Stimulated activated CD4-positive, alpha-beta T cell treated with anti-CD3 and anti-CD28 coated beads, Interleukin-15, amount 100 ng/mL, for 24 hours (primary cell): Measurements from ENCODE around the gene CSF1R.
"Not testable (repeated sequence)": the region's sequence is repeated elsewhere in the genome, so short reads cannot be mapped to it uniquely, and the experiment has no call there.

Experiments used
- DNase-seq: peaks from one replicate; pipeline ENCODE4 v3.0.0-alpha.2; 2020

The CSF1R gene

DNA sequence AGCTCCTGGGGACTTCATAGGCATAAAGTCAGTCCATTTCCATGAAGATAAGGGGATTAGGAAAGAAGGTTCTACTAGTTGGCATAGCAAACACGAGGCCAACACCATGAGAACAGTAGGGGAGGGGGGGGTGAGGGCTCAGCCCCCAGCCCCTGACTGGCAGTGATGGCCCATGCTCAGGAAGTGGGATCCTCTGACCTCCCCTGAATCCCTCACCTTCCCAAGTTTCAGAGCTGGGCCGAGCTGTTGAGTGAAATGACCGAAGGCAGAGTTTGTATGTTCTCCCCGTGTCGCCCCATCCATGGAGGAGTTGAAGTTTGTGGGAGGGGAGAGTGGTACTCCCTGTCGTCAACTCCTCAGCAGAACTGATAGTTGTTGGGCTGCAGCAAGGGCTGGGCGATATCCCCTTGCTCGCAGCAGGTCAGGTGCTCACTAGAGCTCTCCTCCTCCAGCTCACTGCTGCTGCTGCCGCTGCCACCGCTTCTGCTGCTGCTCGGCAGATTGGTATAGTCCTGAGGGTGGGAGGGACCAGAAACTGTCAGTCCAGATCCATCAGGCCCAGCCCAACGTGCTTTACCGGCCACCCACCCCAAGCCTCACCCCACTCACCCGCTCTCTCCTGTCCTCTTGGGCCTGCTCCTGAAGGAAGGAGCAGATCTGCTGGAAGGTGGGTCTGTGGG, 32.5 kb downstream of the CSF1R start:
- DNase-seq, result no peak

DNA sequence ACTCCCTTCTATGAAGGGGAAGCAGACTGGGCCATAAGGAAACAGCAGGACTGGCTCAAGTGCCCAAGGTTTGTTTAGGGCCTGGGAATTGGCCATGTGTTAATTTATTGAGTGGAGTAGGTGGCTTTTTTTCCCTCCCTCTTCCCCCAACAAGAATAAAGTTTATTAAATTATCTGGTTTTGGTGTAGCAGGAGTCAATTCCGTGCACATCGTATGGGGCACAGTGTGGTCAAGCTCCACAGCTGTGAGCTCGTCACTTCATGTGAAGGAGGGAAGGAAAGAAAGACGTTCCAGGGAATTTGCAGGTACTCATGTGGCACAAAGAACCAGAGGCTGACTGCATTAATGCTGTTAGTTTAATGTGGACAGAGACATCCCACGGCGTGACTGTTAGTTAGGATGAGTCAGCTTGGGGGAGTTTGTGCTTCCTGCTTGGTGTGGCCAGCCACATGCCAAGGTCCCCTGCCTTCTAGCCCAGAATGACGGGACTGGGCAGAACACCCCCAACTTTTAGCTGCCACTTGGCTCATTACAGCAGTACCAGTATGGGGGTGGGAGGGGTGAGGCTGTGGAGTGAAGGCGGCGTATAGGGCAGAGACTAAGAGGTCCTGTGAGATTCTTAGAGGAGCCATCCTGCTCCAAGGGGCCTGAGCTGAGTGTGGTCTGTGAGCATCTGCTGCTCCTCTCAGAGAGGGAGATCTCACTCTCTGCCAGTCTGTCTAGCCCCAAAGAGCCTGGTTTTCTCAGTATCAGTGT, 33.2 kb downstream of the CSF1R start:
- no peak for DNase-seq

DNA sequence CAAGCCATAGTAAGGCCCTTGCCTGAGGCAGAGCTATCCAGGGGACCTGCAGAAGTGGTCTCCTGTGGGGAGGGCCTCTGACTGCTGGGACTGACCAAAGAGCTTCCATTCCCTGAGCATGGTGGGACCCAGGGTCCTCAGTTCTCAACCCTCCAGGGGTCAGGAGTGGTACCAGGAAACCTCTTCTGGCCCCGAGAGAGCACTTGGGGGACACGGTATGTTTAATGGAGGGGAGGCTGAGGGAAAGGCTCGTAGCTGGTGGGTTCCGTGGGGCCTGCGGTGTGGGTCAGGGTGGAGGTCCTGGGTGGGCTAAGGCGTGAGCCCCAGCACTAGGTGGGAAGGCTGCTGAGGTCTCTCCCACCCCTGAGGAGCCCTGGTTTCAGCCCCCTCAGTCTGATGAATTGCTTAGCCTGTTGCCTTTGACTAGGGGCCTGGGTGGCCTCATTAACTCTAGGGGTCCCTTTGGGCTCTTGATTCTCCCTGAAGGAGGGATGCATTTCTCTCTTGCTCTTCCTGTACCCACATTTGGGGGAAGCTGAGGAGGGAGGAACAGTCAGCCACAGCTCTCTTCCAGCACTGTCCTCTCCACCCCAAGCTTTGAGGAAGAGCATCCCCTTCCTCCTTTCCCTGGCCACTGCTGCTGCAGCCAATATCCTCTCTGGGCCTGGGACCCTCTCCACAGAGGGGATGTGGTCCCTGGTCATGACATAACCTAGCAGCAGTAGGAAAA, 34.0 kb downstream of the CSF1R start:
- DNase-seq, result no peak

DNA sequence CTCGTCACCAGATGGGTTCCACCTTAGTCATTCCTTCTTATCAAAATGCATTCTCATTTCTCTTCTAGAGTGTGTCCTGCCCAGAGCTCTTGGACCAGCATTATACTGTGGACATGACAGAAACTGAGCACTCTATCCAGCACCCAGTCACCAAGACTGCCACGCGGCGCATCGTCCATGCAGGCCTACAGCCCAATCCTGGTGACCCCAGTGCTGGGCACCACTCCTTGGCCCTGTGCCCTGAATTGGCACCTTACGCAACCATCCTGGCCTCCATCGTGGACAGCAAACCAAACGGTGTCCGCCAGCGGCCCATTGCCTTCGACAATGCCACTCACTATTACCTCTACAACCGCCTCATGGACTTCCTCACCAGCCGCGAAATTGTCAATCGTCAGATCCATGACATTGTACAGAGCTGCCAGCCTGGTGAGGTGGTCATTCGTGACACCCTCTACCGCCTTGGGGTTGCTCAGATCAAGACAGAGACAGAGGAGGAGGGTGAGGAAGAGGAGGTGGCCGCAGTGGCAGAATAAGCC, 34.6 kb downstream of the CSF1R start:
- DNase-seq, result no peak

DNA sequence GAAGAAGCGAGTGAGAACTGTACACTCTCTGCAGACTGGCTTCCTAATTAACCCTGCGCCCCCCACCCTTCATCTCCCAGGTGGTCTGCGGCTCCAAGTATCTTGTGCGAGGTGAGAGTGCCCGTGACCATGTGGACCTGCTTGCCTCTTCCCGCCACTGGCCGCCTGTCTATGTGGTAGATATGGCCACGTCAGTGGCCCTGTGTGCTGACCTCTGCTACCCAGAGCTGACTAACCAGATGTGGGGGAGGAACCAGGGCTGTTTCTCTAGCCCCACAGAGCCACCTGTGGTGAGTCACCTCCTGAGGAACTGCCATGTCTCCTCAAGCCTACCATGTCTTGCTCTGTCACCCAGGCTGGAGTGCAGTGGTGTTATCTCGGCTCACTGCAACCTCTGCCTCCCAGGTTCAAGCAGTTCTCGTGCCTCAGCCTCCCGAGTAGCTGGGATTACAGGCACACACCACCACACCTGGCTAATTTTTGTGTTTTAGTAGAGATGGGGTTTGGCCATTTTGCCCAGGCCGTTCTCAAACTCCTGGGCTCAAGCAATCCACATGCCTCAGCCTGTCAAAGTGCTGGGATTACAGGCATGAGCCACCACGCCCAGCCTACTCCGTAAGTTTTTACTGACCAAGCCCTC, 36.1 kb downstream of the CSF1R start:
- not testable (repeated sequence) for DNase-seq

DNA sequence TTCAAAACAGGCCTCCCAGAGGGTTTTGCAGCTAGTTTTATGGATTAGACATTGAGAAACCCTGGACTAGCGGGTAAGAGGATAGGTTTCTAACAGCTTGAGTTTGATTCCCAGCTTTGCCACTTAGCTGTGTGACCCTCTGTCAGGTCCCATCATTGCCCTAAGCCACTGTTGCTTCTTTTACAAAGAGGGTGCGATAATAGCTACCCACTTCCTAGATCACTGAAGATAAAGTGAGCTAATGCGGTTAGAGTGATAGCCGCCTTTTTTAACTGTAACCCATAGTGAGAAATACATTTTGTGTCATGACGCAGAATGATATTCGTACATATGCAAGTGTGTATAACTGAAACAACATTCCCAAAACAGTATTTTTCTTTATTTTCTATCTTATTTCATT, 40.3 kb downstream of the CSF1R start:
- DNase-seq, result no peak

DNA sequence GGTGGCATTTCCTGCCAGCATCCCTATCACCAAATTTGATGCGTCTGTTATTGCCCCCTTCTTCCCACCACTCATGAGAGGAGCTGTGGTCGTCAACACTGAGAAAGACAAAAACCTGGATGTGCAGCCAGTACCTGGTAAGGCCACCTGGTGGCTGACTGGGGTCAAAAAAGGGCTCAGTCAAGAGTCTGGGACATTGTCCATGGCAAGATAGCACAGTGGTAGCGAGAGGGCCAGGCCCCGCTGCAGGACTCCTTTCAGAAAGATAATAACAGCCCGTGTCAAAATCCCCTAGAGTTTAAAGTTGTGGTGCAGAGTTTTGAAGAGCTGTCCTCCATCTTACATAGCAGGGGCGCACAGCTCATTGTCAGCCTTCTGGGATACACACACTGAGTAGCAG, 40.8 kb downstream of the CSF1R start:
- DNase-seq, result no peak

DNA sequence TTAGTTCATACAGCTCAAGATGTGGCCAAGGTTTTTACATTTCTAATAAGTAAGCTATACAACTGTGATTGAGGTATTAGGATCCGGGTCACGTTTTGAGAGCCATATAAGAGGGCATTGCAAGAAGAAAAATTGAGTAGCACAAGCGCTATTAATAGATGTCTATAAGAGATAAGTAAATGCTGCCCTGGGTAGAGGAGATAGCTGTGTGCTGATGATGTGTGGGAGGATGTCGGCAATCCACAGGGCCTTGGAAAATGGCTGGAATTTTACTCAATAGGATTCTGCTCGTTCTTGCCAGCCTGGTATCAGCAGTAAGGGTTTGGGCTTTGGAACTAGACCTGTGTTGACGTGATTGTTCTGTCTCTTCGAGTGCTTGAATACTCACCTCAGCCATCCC, 41.6 kb downstream of the CSF1R start:
- DNase-seq, result no peak

DNA sequence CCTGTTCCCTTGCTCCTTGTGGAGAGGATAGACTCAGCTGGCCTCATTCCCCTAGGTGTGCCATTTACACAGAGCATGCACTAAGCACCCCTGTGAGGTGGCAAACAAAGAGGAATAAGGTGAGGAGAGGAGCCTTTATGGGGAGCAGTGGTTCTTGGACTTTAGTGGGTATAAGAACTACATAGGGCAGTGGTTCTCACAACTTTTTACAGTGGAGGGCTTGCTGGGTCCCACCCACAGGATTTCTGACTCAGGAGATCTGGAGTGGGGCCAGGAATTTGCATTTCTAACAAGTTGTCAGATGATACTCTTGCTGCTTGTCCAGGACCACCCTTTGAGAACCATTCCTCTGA, 42.0 kb downstream of the CSF1R start:
- DNase-seq, result no peak

DNA sequence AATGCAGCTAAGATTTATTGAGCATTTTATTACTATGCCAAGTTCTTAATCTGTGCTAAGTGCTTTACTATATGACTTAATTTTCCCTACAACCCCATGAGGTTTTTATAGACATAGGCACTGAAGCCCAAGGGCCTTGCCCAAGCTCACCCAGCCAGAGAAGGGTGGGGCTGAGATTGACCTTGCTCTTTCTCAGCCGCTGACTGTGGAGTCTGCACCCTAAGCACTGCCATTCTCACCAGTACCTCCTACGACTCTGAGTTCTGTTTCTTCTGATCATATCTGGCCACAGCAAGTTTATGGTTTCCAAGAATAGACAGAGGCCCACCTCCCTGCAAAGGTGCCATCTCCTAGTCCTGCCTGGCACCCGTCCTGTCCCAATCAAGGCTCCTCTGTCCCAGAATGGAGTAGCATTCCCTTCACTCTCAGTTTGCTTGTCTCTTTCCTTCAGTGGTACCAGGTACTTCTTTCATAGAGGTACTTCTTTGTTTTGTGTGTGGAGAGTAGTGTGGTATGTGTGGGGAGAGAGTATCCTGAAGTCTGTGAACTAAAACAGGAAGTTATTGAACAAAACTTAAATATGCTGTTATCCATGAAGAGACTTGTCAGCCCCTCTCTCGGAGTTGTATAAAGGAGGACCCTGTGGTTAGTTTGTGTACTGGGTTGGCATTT, 42.6 kb downstream of the CSF1R start:
- no peak for DNase-seq

DNA sequence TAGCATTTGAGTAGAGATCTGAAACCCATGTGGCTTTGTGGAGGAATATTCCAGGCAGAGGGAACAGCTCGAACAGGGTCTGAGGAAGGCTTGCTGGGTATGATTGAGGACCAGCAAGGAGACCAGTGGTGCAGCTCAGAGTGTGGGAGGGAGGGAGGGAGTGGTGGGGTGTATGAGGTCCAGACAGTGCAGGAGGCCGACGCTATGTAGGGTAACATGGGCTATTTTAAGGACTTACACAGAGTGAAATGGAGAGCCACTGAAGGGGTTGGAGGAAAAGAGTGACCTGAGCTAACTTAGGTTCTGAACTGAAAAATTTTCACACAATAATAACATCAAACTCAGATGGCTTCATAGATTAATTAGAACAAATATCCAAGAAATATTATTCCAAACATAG, 43.9 kb downstream of the CSF1R start:
- DNase-seq, result no peak

DNA sequence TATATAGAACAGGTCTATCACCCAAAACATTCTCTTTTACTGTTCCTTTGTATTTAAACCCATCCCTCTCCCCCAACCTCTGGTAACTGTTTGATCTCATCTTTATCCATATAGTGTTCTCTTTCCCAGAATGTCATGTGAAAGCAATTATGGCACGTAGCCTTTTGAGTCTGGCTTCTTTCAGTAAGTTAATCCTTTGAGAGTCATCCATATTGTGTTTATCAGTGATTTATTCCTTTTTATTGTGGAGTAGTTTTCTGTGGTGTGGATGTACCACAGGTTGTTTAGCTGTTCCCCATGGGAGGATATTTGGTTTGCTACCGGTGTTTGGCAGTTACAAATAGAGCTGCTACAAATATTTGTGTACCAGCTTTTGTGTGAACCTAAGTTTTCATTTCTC, 47.8 kb downstream of the CSF1R start:
- DNase-seq, result no peak

DNA sequence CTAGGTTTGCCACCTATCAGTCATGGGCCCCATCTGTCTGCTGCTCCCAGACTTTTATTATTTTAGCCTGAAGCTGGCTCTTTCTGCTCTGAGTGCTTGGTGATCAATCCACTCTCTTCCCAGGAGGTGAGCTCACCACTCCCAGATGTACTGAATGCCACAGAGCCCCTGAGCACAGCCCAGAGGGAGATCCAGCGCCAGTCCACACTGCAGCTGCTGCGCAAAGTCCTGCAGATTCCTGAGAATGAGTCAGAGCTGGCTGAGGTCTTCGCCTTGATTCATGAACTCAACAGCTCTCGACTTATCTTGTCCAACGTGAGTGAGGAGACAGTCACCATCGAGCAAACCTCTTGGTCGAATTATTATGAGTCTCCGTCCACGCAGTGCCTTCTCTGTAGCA, 49.8 kb downstream of the CSF1R start:
- no peak for DNase-seq

DNA sequence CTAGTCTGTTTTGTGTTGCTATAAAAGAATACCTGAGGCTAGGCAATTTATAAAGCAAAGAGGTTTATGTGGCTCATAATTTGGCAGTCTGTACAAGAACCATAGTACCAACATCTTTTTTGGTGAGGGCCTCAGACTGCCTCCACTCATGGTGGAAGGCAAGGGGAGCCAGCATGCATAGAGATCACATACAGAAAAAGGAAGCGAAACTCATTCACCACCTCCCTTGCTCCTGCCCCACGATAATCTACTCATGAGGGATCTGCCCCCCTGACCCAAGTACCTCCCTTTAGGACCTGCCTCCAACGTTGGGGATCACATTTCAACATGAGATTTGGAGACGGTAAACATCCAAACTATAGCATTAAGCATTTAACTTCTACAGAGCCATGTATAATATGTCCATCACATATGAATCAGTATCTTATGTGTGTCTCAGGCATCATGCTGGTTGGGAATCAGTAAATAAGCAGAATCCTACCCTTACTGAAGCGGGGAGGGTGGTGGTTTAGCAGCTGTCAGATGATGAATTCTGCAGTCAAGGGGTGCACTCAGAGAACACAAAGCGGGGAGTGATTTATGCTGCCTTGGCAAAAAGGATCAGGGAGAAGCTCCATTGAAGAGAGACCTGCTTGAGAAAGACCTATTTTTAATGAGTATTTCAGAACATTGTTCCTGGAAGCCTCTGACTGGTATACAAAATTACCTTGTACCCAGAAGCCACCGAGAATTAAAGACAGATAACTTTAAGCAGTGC, 51.0 kb downstream of the CSF1R start:
- no peak for DNase-seq

DNA sequence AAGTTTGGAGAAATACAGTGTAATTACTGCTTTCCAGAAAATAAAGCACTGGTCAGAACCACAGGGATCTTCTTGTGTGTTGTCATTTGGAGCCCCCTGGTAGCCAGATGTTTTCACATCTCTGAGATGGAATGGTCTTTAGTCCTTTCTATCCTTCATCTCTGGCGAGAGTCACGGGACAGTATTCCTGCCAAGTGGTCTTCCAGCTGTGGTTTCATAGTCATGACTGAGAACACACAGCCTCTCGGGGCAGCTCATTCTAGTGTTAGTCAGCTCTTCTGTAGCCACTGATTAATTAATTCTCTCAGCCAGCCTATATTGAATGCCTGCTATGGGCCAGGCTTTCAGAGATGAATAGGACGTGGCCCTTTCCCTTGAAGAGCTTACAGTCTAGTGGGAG, 51.7 kb downstream of the CSF1R start:
- DNase-seq, result no peak

DNA sequence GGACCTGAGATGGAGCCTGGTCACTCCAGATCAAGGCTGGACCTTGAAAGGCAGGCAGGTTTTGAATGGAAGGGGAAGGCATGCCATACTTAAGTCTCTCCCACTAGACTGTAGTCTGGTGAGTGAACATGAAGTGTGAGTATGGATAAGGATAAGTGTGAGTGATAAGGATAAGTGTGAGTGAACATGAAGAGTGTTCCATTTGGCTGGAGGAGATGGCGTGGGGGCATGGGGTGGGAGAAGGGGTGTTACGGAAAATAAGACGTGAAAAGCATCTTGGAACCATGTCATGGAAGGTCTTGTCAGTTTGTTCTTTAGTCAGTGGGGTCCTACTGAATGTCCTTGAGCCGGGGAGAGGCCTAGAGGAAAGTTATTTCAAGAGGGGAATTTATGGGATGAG, 53.0 kb downstream of the CSF1R start:
- DNase-seq, result no peak

DNA sequence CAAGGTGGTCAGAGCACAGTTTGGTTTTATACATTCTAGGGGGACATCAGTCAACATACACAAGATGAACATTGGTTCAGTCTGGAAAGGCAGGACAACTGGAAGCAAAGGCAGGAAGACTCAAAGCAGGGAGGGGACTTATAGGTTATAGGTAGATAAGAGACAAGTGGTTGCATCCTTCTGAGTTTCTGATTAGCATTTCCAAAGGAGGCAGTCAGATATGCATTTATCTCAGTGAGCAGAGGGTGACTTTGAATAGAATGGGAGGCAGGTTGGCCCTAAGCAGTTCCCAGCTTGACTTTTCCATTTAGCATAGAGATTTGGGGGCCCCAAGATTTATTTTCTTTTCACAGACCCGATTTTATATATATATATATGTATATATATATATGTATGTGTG, 58.3 kb downstream of the CSF1R start:
- DNase-seq, result not testable (repeated sequence)

DNA sequence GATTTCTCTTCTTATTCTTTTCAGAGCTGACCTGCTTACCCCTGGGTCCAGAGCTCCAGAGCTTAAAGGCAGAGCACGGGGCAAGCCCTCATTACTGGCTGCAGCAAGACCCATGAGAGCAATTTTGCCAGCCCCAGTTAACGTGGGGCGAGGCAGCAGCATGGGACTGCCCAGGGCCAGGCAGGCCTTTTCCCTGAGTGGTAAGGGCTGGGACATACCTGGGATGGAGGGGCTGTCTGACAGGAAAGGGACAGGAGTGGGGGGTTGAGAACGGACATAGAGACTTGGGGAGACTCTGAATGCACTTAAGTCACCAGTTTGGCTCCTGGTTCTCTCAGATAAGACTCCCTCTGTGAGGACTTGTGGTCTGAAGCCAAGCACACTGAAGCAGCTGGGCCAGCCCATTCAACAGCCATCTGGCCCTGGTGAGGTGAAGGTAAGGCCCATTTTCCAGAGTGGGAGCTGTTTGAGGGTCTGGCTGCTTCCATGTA, 59.6 kb downstream of the CSF1R start:
- DNase-seq, result no peak

DNA sequence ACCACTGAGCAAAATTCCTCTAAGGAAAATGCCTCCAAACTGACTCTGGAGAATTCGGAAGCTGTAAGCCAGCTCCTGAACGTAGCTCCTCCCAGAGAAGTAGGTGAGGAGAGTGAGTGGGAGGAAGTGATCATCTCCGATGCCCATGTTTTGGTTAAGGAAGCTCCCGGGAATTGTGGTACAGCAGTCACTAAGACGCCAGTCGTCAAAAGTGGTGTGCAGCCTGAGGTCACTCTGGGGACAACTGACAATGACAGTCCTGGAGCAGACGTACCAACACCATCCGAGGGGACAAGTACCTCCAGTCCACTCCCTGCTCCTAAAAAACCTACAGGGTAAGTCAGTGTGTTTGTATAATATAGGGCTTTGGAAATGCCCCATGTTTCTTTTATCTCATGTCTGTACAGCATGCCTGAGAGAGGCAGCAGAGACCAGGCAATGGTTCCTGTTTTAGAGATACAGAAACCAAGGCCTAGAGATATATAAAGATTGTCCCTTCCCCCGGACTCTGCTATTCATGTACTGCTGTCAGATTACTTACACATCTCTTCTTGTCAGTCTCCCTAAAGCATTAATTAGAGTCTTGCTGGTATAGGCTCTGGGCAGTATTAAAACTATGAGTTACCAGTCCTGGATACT, 61.9 kb downstream of the CSF1R start:
- DNase-seq, result no peak

DNA sequence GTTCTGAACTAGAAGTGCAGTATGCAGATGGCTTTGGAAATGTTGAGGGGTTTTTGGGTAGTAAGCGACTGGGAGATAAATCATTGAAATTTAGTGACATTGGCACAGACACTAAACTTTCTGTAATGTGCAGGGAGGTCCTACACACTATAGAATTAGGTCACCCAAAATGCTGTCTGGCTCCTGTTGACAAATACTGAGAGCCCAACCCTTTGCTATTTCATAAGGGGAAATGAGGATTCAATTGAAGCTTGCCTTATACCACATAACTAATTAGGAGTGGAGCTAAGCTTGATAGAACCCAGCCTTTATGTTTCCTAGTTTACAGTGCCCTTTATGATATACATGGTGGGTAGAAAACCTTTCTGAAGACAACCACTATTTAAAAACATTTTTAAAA, 63.2 kb downstream of the CSF1R start:
- DNase-seq, result no peak

DNA sequence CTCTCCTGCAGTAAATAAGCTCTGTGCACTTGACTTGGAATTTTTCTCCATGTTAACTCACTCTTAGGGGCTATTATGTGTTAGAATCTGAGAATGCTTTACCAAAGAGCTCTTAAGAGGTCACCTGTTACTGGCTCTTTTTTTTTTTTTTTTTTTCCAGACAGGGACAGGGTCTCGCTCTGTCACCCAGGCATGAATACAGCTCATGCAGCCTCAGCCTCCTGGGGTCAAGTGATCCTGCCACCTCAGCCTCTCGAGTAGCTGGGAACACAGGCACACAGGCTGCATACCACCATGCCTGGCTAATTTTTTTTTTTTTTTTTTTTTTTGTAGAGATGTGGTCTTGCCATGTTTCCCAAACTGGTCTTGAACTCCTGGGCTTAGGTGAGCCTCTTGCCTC, 63.7 kb downstream of the CSF1R start:
- DNase-seq, result no peak
